Measurements from ENCODE around the gene TRPM2.

The TRPM2 gene

DNA sequence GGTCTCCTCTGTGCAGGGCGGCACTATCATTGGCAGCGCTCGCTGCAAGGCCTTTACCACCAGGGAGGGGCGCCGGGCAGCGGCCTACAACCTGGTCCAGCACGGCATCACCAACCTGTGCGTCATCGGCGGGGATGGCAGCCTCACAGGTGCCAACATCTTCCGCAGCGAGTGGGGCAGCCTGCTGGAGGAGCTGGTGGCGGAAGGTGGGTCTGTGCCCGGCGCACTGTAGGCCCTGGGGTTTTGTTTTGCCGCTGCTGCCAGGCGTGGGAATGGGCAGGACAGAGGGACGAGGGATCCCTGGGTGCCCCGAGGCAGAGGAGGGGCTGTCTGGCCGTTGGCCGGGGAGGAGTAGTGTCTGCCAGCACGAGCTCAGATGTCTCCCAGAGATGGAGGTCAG lies 41.3 kb upstream of the TRPM2 start:
- DNase-seq (ENCODE audit: low read depth) = no peak
- in situ Hi-C loops (cut with HindIII; ENCODE audit: low sequenced_read_pairs) = no loop called here
- TF ChIP-seq, protein P1, sequence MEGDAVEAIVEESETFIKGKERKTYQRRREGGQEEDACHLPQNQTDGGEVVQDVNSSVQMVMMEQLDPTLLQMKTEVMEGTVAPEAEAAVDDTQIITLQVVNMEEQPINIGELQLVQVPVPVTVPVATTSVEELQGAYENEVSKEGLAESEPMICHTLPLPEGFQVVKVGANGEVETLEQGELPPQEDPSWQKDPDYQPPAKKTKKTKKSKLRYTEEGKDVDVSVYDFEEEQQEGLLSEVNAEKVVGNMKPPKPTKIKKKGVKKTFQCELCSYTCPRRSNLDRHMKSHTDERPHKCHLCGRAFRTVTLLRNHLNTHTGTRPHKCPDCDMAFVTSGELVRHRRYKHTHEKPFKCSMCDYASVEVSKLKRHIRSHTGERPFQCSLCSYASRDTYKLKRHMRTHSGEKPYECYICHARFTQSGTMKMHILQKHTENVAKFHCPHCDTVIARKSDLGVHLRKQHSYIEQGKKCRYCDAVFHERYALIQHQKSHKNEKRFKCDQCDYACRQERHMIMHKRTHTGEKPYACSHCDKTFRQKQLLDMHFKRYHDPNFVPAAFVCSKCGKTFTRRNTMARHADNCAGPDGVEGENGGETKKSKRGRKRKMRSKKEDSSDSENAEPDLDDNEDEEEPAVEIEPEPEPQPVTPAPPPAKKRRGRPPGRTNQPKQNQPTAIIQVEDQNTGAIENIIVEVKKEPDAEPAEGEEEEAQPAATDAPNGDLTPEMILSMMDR (IDR thresholded peaks at IDR 0.05; ENCODE audit: low read depth, low read length, missing control alignments) = no peak
- H3K4me3 ChIP-seq (ENCODE audit: low read depth, low read length) = no peak overlapping the region

DNA sequence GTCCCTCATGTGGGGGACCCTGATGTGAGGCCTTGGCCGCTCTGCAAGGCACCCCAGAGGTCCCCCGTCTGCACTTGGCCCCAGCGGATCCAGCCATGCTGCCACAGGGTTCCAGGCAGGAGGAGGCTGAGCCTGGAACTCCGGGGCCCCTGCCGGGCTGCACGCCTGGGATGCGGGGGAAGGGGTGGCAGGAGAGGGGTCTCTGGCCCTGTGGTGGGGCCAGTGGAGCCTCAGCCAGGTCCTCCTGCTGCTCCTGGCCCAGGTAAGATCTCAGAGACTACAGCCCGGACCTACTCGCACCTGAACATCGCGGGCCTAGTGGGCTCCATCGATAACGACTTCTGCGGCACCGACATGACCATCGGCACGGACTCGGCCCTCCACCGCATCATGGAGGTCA lies 40.7 kb upstream of the TRPM2 start:
- DNase-seq (ENCODE audit: low read depth) = no peak
- in situ Hi-C loops (cut with HindIII; ENCODE audit: low sequenced_read_pairs) = no loop called here
- H3K4me3 ChIP-seq (ENCODE audit: low read depth, low read length) = no peak overlapping the region
- TF ChIP-seq, protein P1 (IDR thresholded peaks at IDR 0.05; ENCODE audit: low read depth, low read length, missing control alignments) = no peak

DNA sequence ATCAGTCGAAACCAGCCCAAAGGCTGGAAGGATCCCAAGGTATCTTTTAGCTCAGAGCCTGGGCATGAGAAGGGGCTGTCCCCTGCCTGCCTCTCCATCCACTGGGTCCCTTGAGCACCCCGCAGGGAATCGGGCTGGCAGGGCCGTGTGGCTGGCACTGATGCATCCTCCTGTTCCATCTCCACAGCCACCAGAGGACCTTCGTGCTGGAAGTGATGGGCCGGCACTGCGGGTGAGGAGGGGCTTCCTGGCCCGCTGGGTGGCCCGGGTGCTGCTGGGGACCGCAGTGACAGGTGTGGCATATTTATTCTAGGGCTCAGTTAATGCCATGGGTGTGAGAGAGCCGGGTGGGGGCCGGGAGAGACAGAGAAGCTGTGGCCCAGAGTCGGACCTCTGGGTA lies 40.0 kb upstream of the TRPM2 start:
- no peak for DNase-seq (ENCODE audit: low read depth)
- in situ Hi-C loops (cut with HindIII; ENCODE audit: low sequenced_read_pairs) = no loop called here
- TF ChIP-seq, protein P1 (IDR thresholded peaks at IDR 0.05; ENCODE audit: low read depth, low read length, missing control alignments) = no peak
- H3K4me3 ChIP-seq (ENCODE audit: low read depth, low read length) = no peak overlapping the region

DNA sequence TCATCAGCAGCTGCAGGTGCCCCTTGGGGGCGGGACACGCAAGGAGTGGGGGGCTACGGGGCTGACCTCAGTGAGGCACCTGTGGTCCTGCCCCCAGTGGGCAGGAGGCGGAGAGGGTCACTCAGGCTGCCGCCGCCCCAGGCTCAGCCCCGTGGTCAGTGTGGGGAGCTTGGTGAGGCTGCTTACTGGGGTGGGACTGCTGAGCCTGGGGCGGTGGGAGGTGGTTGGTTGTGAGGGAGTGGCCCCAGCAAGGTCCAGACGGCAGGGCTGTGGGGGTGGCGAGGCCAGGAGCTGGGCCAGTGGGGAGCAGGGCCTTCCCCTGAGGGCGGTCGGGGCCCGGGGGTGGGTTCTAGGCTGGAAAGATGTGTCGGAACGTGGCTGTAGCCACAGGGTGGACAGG lies 39.3 kb upstream of the TRPM2 start:
- DNase-seq (ENCODE audit: low read depth) = no peak
- in situ Hi-C loops (cut with HindIII; ENCODE audit: low sequenced_read_pairs) = no loop called here
- TF ChIP-seq, protein P1 (IDR thresholded peaks at IDR 0.05; ENCODE audit: low read depth, low read length, missing control alignments) = no peak
- H3K4me3 ChIP-seq (ENCODE audit: low read depth, low read length) = no peak overlapping the region

GRCh38 chr21:44314561-44314960 lies 38.9 kb upstream of the TRPM2 start:
- no peak overlapping the region for H3K4me3 ChIP-seq (ENCODE audit: low read depth, low read length)
- DNase-seq (ENCODE audit: low read depth) = no peak
- in situ Hi-C loops (cut with HindIII; ENCODE audit: low sequenced_read_pairs) = no loop called here
- TF ChIP-seq, protein P1 (IDR thresholded peaks at IDR 0.05; ENCODE audit: low read depth, low read length, missing control alignments) = no peak

- no peak for DNase-seq (ENCODE audit: low read depth)
- TF ChIP-seq, protein P1 (IDR thresholded peaks at IDR 0.05; ENCODE audit: low read depth, low read length, missing control alignments) = no peak
- in situ Hi-C loops (cut with HindIII; ENCODE audit: low sequenced_read_pairs) = no loop called here
- no peak overlapping the region for H3K4me3 ChIP-seq (ENCODE audit: low read depth, low read length)
Observed at GRCh38 chr21:44315691-44316203, 37.7 kb upstream of the TRPM2 start.

Measured in astrocyte of the cerebellum (primary cell).